Ishikawa (cell line): Measurements from ENCODE around the gene PDCD6IP.

Experiments
- CREB1 ChIP-seq: IDR thresholded peaks from 2 replicates; pipeline ENCODE4 v1.6.1; 2012; ENCODE audit warnings: low read depth
- EP300 ChIP-seq: IDR thresholded peaks from 2 replicates; pipeline ENCODE4 v1.6.1; 2012; ENCODE audit warnings: borderline replicate concordance
- MAX ChIP-seq: IDR thresholded peaks from 2 replicates; pipeline ENCODE4 v1.6.1; 2012
- NFIC ChIP-seq: IDR thresholded peaks from 2 replicates; pipeline ENCODE4 v1.6.1; 2012
- RAD21 ChIP-seq: IDR thresholded peaks from 2 replicates; pipeline ENCODE4 v1.6.1; 2012; ENCODE audit warnings: low read depth
- REST ChIP-seq: IDR thresholded peaks from 2 replicates; pipeline ENCODE4 v1.6.1; 2012; ENCODE audit warnings: low read depth, mild to moderate bottlenecking
- TEAD4 ChIP-seq: IDR thresholded peaks from 2 replicates; pipeline ENCODE4 v1.6.1; 2012
- USF1 ChIP-seq: IDR thresholded peaks from 2 replicates; pipeline ENCODE4 v1.6.1; 2012
- YY1 ChIP-seq: IDR thresholded peaks from 2 replicates; pipeline ENCODE4 v1.6.1; 2012; ENCODE audit warnings: low read depth

GRCh38 chr3:33826688-33827087 lies 28.3 kb downstream of the PDCD6IP start:
- no peak for TF ChIP-seq EP300
- no peak for TF ChIP-seq RAD21
- TF ChIP-seq NFIC: no peak
- no peak for TF ChIP-seq YY1
- no peak for TF ChIP-seq USF1
- TF ChIP-seq CREB1: no peak
- TF ChIP-seq REST: no peak
- TF ChIP-seq MAX: no peak
- TF ChIP-seq TEAD4: no peak
